ENCODE measurements around the gene PHLDA3.

GRCh38 chr1:201471772-201472171 is 2.8 kb upstream of the PHLDA3 start:
- TF ChIP-seq CTCF (IDR thresholded peaks at IDR 0.05) = no peak
- no peak for TF ChIP-seq CBX8 (IDR thresholded peaks at IDR 0.05)
- TF ChIP-seq POLR2A (IDR thresholded peaks at IDR 0.05; ENCODE audit: low read length) = no peak
- no peak for TF ChIP-seq RFX5 (IDR thresholded peaks at IDR 0.05)
- TF ChIP-seq HMGXB4 (CRISPR knock-in tag; IDR thresholded peaks at IDR 0.05; ENCODE audit: borderline replicate concordance) = no peak
- no peak for TF ChIP-seq EP300 (IDR thresholded peaks at IDR 0.05)
- no peak for TF ChIP-seq CEBPB (IDR thresholded peaks at IDR 0.05)
- TF ChIP-seq SMC3 (IDR thresholded peaks at IDR 0.05) = no peak
- TF ChIP-seq REST (IDR thresholded peaks at IDR 0.05) = no peak
- no peak for TF ChIP-seq MAX (IDR thresholded peaks at IDR 0.05)
- TF ChIP-seq RAD21 (conservative IDR thresholded peaks at IDR 0.05 in 1 of 2, IDR thresholded peaks at IDR 0.05 in 1 of 2) = no peak
- no peak for TF ChIP-seq CBX2 (IDR thresholded peaks at IDR 0.05; ENCODE audit: borderline replicate concordance, low read depth)
- TF ChIP-seq HDAC2 (IDR thresholded peaks at IDR 0.05) = no peak
- TF ChIP-seq CHD4 (IDR thresholded peaks at IDR 0.05; ENCODE audit: borderline replicate concordance) = no peak

Measured in A549 (cell line).